Measurements from ENCODE around the gene JMJD1C. TPM values are rescaled to one million over a fixed set of nuclear protein-coding genes. Genes with fewer than 3 reads are reported as not detected.

The JMJD1C gene
- total RNA-seq, 1 donor from 2014 or later: 143 TPM

DNA sequence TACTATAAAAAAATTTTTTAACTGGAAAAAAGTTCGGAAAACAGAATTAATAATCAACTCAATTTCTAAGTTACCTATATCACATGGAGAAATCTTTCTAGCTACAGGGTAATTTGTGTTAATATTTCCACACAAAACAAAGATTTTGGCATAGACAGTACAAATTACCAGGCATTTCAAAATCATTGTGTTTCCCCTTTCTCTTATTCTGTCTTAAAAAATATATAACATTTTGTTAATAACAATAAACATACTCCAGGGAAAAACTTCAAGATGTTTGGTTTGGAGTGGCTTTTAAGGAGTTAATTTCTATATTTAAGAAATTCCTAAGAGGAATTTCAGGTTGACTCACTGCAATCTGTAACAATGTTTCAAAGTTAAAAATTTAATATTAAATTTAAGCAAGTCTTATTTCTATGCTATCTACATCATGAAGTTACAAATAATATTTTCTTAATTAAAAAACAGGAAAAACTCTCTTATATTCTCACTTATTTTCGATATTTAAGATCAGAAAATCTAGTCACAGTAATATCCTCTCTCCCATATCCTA is 200.0 kb downstream of the JMJD1C start:
- peak overlapping the region; percentile 68 for H3K4me3 ChIP-seq
- H3K27me3 ChIP-seq: no peaks in the 10 kb centered on the region
- Mint-ChIP-seq H3K36me3 (peaks cover 18% of the 10 kb centered on the region), H3K27ac (peak overlapping the region; percentile 87), H3K4me1 (peaks cover 20% of the 10 kb centered on the region), H3K4me3 (peak overlapping the region; percentile 98), H3K27me3 (ENCODE audit: insufficient read depth, low read depth) (no peaks in the 10 kb centered on the region), H3K9me3 (no peaks in the 10 kb centered on the region)
- DNase-seq (ENCODE audit: low spot score): no peak
- peak overlapping the region; percentile 29 for H3K9ac ChIP-seq
- peak overlapping the region; percentile 40 for H3K27ac ChIP-seq
- H3K36me3 ChIP-seq: no peaks in the 10 kb centered on the region
- H3K4me2 ChIP-seq: peak overlapping the region; percentile 86
- no peaks in the 10 kb centered on the region for H3K9me3 ChIP-seq (ENCODE audit: low read depth)
- H3K79me2 ChIP-seq (ENCODE audit: low read depth): peaks cover 94% of the 10 kb centered on the region
- peaks cover 33% of the 10 kb centered on the region for H3K4me1 ChIP-seq
- TF ChIP-seq, protein P1, sequence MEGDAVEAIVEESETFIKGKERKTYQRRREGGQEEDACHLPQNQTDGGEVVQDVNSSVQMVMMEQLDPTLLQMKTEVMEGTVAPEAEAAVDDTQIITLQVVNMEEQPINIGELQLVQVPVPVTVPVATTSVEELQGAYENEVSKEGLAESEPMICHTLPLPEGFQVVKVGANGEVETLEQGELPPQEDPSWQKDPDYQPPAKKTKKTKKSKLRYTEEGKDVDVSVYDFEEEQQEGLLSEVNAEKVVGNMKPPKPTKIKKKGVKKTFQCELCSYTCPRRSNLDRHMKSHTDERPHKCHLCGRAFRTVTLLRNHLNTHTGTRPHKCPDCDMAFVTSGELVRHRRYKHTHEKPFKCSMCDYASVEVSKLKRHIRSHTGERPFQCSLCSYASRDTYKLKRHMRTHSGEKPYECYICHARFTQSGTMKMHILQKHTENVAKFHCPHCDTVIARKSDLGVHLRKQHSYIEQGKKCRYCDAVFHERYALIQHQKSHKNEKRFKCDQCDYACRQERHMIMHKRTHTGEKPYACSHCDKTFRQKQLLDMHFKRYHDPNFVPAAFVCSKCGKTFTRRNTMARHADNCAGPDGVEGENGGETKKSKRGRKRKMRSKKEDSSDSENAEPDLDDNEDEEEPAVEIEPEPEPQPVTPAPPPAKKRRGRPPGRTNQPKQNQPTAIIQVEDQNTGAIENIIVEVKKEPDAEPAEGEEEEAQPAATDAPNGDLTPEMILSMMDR (IDR thresholded peaks at IDR 0.05): no peak
- TF ChIP-seq EZH2 (IDR thresholded peaks at IDR 0.05) (no peak), EZH2phosphoT487 (IDR thresholded peaks at IDR 0.05) (no peak)
- H3F3A ChIP-seq (ENCODE audit: low read depth): peaks cover 38% of the 10 kb centered on the region
- peaks cover 20% of the 10 kb centered on the region for H4K20me1 ChIP-seq (ENCODE audit: low read depth)
- H2AFZ ChIP-seq (replicated peaks): no peak overlapping the region

- H3K79me2 ChIP-seq (ENCODE audit: low read depth): peaks cover 94% of the 10 kb centered on the region
- Mint-ChIP-seq H3K4me3 (peak overlapping the region; percentile 98), H3K27ac (peak overlapping the region; percentile 87), H3K9me3 (no peaks in the 10 kb centered on the region), H3K4me1 (peaks cover 17% of the 10 kb centered on the region), H3K27me3 (ENCODE audit: insufficient read depth, low read depth) (no peaks in the 10 kb centered on the region), H3K36me3 (peaks cover 20% of the 10 kb centered on the region)
- H3F3A ChIP-seq (ENCODE audit: low read depth): peaks cover 33% of the 10 kb centered on the region
- peak; percentile 51 for DNase-seq (ENCODE audit: low spot score)
- H3K27me3 ChIP-seq: no peaks in the 10 kb centered on the region
- H3K4me1 ChIP-seq: peaks cover 33% of the 10 kb centered on the region
- H3K36me3 ChIP-seq: no peaks in the 10 kb centered on the region
- TF ChIP-seq EZH2 (IDR thresholded peaks at IDR 0.05) (no peak), EZH2phosphoT487 (IDR thresholded peaks at IDR 0.05) (no peak)
- TF ChIP-seq, protein P1 (IDR thresholded peaks at IDR 0.05): no peak
- H3K4me2 ChIP-seq: peak overlapping the region; percentile 86
- H3K9ac ChIP-seq: peak overlapping the region; percentile 29
- peaks cover 20% of the 10 kb centered on the region for H4K20me1 ChIP-seq (ENCODE audit: low read depth)
- H2AFZ ChIP-seq (replicated peaks): no peak overlapping the region
- peak overlapping the region; percentile 40 for H3K27ac ChIP-seq
- no peaks in the 10 kb centered on the region for H3K9me3 ChIP-seq (ENCODE audit: low read depth)
- peak overlapping the region; percentile 68 for H3K4me3 ChIP-seq
These were observed 200.6 kb downstream of the JMJD1C start for GRCh38 chr10:63265222-63265617.

DNA sequence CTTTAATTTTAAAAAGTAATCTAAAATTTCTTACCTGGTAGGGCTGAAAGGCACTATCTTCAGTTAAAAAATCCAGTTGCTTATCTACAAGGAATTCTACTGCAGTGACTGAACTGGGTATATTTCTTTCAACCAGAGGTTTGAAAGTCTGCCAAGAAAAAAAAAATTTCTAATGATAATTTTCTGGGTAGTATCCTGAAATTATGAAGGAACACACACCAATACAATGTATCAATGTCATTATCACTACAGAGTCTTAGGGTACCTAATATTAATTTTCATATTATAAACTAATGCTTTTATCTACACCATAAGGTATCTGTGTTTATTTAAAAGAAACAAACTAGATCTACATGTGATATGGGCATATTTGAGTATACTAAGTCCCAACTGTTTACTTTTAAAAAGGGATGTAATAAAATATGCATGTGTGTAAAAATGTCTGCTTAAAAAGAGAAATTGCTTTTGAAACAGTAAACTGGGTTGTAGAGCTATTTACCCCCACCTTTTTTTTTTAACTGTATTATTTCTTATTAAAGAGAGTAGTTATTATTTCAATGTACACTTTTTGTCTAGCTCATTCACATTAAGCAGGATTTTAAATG is 201.1 kb downstream of the JMJD1C start:
- no peak for DNase-seq (ENCODE audit: low spot score)
- Histone ChIP-seq H3K36me3 (no peaks in the 10 kb centered on the region), H3F3A (ENCODE audit: low read depth) (peaks cover 29% of the 10 kb centered on the region), H3K79me2 (ENCODE audit: low read depth) (peaks cover 94% of the 10 kb centered on the region), H3K4me3 (peak overlapping the region; percentile 68), H3K9me3 (ENCODE audit: low read depth) (no peaks in the 10 kb centered on the region), H3K27me3 (no peaks in the 10 kb centered on the region), H3K9ac (no peak overlapping the region), H3K27ac (no peak overlapping the region), H2AFZ (replicated peaks) (no peak overlapping the region), H3K4me2 (peak overlapping the region; percentile 86), H4K20me1 (ENCODE audit: low read depth) (peaks cover 16% of the 10 kb centered on the region), H3K4me1 (peaks cover 33% of the 10 kb centered on the region)
- Mint-ChIP-seq H3K4me1 (peaks cover 17% of the 10 kb centered on the region), H3K27ac (no peak overlapping the region), H3K9me3 (no peaks in the 10 kb centered on the region), H3K36me3 (peaks cover 21% of the 10 kb centered on the region), H3K27me3 (ENCODE audit: insufficient read depth, low read depth) (no peaks in the 10 kb centered on the region), H3K4me3 (peak overlapping the region; percentile 98)
- TF ChIP-seq, protein P1 (IDR thresholded peaks at IDR 0.05): no peak
- no peak for TF ChIP-seq EZH2 (IDR thresholded peaks at IDR 0.05)
- no peak for TF ChIP-seq EZH2phosphoT487 (IDR thresholded peaks at IDR 0.05)
